GM10266 (cell line): ENCODE data around the gene NADSYN1.
"Not testable (repeated sequence)": the region's sequence is repeated elsewhere in the genome, so short reads cannot be mapped to it uniquely, and the experiment has no call there.

Experiments
- DNase-seq: peaks from one replicate; pipeline ENCODE4 v3.0.0; 2012; ENCODE audit errors: extremely low spot score
- CTCF ChIP-seq: IDR thresholded peaks from 2 replicates; pipeline ENCODE4 v1.5.1; 2012; ENCODE audit warnings: mild to moderate bottlenecking, low read depth; ENCODE audit not compliant: control insufficient read depth, insufficient read depth; ENCODE audit errors: missing control alignments

NADSYN1 gene

GRCh38 chr11:71530602-71531001 is 77.6 kb downstream of the NADSYN1 start:
- no peak for DNase-seq
- TF ChIP-seq CTCF, result no peak

GRCh38 chr11:71532036-71532610 is 79.1 kb downstream of the NADSYN1 start:
- no peak for DNase-seq
- no peak for TF ChIP-seq CTCF

GRCh38 chr11:71534711-71535608 is 82.0 kb downstream of the NADSYN1 start:
- not testable (repeated sequence) for DNase-seq

GRCh38 chr11:71535825-71536224 is 82.8 kb downstream of the NADSYN1 start:
- DNase-seq, result no peak
- no peak for TF ChIP-seq CTCF

- TF ChIP-seq CTCF, result no peak
- DNase-seq, result no peak
Observed at GRCh38 chr11:71537537-71537936, 84.5 kb downstream of the NADSYN1 start.

GRCh38 chr11:71537977-71538665 is 85.1 kb downstream of the NADSYN1 start, which contains the start of gene KRTAP5-8:
Gene KRTAP5-8 (plus strand): TSS chr11:71538025. CDS start chr11:71538056, 31 bp downstream.
- DNase-seq, result not testable (repeated sequence)

GRCh38 chr11:71538666-71538990 is 85.6 kb downstream of the NADSYN1 start:
- TF ChIP-seq CTCF, result no peak
- no peak for DNase-seq

GRCh38 chr11:71539017-71539416 is 86.0 kb downstream of the NADSYN1 start:
- TF ChIP-seq CTCF, result no peak
- DNase-seq, result no peak

- not testable (repeated sequence) for DNase-seq
Observed at GRCh38 chr11:71539971-71540370, 87.0 kb downstream of the NADSYN1 start.

- DNase-seq, result peak; percentile 53
Observed at GRCh38 chr11:71540521-71541304, 87.7 kb downstream of the NADSYN1 start.
